Measurements from ENCODE around the gene DMXL1. TPM values are rescaled to one million over a fixed set of nuclear protein-coding genes. Genes with fewer than 3 reads are reported as not detected.

Gene DMXL1
- total RNA-seq, 4 donors from 2014 or later, result 40.7 to 80.9 (median 46.6) TPM

- no peak for ATAC-seq (ENCODE audit: low FRiP score)
- DNase-seq (ENCODE audit: low spot score), result no peak
- TF ChIP-seq, protein P1, sequence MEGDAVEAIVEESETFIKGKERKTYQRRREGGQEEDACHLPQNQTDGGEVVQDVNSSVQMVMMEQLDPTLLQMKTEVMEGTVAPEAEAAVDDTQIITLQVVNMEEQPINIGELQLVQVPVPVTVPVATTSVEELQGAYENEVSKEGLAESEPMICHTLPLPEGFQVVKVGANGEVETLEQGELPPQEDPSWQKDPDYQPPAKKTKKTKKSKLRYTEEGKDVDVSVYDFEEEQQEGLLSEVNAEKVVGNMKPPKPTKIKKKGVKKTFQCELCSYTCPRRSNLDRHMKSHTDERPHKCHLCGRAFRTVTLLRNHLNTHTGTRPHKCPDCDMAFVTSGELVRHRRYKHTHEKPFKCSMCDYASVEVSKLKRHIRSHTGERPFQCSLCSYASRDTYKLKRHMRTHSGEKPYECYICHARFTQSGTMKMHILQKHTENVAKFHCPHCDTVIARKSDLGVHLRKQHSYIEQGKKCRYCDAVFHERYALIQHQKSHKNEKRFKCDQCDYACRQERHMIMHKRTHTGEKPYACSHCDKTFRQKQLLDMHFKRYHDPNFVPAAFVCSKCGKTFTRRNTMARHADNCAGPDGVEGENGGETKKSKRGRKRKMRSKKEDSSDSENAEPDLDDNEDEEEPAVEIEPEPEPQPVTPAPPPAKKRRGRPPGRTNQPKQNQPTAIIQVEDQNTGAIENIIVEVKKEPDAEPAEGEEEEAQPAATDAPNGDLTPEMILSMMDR (IDR thresholded peaks at IDR 0.05), result no peak
Measured at GRCh38 chr5:119289438-119290044, 218.7 kb downstream of the DMXL1 start.

DNA sequence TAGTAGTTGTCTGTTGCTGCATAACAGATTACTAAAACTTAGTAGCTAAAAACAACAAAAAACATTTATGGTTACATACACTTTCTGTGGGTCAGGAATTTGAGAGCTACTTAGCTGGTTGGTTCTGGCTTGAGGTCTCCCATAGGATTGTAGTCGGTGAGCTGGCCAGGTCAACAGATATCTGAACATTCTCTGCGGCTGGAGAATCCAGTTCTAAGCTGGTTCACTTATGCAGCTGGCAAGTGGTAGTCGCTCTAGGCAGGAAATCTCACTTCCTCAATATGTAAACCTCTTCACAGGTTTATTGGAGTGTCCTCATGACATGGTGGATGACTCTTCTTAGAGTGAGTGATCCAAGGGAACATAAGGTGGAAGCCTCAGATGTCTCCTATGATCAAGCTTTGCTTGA, 219.3 kb downstream of the DMXL1 start:
- TF ChIP-seq, protein P1 (IDR thresholded peaks at IDR 0.05), result no peak
- no peak for DNase-seq (ENCODE audit: low spot score)
- ATAC-seq (ENCODE audit: low FRiP score), result no peak

GRCh38 chr5:119290607-119291006, 219.7 kb downstream of the DMXL1 start:
- ATAC-seq (ENCODE audit: low FRiP score) (no peak), DNase-seq (ENCODE audit: low spot score) (no peak)
- TF ChIP-seq, protein P1 (IDR thresholded peaks at IDR 0.05), result no peak

DNA sequence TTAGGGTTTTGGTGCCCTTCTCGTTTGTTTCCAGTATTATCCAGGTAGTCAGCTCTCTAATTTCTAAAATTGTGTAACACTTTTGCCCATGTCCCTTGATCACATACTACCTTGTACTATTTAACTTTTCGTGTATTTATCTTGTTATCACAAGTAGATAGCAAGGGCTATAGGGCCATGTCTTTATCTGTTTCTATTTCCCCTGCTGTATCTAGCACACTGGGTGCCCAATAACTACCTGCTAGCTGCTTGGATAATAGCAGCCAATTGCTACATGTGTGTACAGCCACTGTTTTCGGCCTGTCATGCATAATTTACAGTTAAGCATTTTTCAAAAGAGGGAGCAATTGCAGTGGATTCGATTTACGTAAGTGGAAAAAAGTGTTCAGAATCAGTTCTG, 220.2 kb downstream of the DMXL1 start:
- DNase-seq (ENCODE audit: low spot score) (no peak), ATAC-seq (ENCODE audit: low FRiP score) (no peak)
- TF ChIP-seq, protein P1 (IDR thresholded peaks at IDR 0.05), result no peak

GRCh38 chr5:119291877-119292276, 221.0 kb downstream of the DMXL1 start:
- ATAC-seq (ENCODE audit: low FRiP score) (no peak), DNase-seq (ENCODE audit: low spot score) (no peak)
- TF ChIP-seq, protein P1 (IDR thresholded peaks at IDR 0.05), result no peak

GRCh38 chr5:119292701-119293515, 222.0 kb downstream of the DMXL1 start:
- DNase-seq (ENCODE audit: low spot score) (no peak), ATAC-seq (ENCODE audit: low FRiP score) (no peak)
- TF ChIP-seq, protein P1 (IDR thresholded peaks at IDR 0.05), result no peak

DNA sequence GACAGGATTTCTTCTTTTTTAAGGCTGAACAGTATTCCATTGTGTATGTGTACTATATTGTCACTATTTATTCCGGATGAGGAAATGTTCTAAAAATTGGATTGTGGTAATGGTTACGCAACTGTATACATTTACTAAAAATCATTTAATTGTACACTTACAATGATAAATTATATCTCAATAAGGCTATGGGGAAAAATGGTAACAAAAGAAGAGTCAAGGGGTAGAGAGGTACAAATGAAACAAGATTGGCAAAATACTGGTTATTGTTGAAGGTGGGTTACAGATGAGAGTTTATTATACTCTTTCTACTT, 222.6 kb downstream of the DMXL1 start:
- ATAC-seq (ENCODE audit: low FRiP score) (no peak), DNase-seq (ENCODE audit: low spot score) (no peak)
- TF ChIP-seq, protein P1 (IDR thresholded peaks at IDR 0.05), result no peak
